GM19025 (cell line): ENCODE data around the gene LRRC4B.
"Not testable (repeated sequence)": the region's sequence is repeated elsewhere in the genome, so short reads cannot be mapped to it uniquely, and the experiment has no call there.

Source experiments
- ATAC-seq: cut with Tn5 transposase; IDR thresholded peaks from one replicate; pipeline ENCODE4 v1.9.1; 2021; ENCODE audit warnings: mild to moderate bottlenecking, low read depth, moderate library complexity; ENCODE audit not compliant: unreplicated experiment

LRRC4B gene, protein sequence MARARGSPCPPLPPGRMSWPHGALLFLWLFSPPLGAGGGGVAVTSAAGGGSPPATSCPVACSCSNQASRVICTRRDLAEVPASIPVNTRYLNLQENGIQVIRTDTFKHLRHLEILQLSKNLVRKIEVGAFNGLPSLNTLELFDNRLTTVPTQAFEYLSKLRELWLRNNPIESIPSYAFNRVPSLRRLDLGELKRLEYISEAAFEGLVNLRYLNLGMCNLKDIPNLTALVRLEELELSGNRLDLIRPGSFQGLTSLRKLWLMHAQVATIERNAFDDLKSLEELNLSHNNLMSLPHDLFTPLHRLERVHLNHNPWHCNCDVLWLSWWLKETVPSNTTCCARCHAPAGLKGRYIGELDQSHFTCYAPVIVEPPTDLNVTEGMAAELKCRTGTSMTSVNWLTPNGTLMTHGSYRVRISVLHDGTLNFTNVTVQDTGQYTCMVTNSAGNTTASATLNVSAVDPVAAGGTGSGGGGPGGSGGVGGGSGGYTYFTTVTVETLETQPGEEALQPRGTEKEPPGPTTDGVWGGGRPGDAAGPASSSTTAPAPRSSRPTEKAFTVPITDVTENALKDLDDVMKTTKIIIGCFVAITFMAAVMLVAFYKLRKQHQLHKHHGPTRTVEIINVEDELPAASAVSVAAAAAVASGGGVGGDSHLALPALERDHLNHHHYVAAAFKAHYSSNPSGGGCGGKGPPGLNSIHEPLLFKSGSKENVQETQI

DNA sequence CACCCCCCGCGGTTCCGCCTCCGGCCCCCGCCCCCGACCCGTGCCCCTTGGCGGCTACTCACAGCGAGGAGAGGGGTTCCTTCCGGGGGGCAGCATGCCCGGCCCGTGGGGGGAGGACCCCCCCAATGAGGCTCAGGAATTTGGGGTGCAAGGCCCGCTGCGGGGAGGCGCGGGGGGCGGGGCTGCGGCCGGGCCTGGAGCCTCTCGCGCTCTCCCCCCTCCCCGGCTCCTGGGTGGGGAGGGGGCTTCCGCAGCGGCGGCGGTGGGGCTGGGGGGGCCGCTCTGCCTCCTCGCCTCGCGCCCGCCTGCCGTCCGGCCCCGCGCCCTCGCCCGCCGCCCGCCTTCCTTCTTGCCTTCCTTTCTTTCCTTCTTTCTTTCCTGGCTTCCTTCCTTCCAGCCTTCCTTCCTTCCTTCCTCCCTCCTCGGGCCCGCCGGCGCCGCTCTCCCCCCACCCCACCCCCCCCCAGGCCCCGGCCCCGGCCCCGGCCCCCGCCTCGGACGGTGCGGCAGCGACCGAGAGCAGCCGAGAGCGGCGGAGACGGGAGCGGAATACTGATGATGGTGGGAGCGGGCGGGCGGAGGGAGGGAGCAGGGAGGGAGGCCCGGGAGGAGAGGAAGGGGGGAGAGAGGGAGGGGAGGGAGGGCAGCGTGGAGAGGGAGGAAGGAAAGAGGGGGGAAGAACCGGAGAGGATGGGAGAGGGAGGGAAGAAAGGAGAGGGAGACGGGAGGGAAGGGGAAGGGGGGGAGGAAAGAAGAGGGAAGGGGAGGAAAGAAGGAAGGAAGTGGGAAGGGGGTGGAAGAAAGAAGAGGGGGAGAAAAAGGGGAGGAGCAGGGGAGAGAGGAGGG, at the start of gene LRRC4B:
LRRC4B (minus strand) TSS at position 554 of the 846 bp plus-strand sequence. CDS start 19,597 bp downstream, outside the sequence.
- ATAC-seq = no peak

DNA sequence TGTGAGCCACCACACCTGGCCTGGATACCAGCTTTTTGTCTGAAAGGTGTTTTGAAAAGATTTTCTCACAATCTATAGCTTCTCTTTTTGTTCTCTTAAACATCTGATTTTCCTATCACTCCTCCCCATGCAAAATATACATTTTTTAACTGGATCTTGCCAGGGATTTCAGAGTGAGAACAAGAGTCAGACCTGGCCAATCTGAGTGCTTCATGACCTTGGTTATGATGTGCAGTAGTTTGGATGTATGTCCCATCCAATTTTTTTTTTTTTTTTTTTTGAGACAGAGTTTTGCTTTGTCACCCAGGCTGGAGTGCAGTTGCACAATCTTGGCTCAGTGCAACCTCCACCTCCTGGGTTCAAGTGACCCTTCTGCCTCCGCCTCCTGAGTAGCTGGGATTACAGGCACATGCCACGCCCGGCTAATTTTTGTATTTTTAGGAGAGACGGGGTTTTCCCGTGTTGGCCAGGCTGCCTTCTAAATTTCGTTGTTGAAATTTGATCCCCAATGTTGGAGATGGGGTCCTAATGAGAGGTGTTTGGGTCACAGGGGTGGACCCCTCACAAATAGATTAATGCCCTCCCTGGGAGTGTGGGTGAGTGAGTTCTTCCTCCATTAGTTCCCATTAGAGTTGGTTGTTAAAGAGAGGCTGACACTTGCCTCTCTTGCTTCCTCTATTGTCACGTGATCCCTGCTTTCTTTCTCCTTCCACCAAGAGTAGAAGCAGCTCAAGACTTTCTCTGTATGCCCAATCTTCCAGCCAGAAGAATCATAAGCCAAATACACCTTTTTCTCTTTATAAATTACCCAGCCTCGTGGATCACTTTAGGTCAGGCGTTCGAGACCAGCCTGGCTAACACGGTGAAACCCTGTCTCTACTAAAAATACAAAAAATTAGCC, 44.5 kb upstream of the LRRC4B start:
- not testable (repeated sequence) for ATAC-seq

DNA sequence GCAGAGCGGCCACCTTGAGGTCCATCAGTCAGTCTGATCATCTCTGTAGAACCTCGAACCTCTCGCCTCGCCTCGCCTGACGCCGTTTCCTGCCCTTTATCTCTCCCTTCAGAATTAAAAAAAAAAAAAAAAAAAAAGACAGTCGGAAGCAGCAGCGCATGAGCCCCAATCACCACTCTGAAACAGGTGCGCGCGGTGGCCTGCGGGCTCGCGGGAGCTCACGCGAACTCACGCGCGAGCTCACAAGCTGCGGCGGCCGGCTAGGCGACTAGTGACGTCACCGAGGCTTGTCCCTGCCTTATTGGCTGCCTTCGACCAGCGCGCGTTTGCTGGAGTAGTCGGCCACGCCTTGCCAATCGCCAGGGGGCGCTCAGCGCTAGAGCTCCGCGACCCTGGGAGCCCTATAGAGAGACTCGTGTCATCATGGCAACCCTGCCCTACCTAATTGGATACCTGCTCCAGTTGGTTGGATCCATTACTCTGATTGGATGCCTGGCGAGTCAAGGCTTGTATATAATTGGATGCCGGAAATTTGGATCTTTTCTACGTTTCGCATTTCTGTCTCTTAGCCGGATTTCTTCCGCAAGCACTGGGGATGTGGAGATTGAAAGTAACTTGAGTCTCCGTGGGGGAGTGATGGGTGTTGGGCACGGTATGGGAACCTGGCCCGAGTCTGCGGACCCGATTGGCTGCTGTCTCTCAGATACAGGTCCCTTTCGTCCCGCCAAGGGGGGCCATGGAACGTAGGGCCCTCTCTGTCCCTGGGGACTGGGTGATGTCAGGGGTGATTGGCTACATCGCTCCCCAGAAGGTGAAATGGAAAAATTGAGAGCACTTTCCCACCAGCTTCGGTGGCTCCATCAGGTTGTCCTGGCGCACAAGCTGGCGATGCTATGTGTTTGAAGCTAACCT, 39.9 kb upstream of the LRRC4B start:
- ATAC-seq = no peak

DNA sequence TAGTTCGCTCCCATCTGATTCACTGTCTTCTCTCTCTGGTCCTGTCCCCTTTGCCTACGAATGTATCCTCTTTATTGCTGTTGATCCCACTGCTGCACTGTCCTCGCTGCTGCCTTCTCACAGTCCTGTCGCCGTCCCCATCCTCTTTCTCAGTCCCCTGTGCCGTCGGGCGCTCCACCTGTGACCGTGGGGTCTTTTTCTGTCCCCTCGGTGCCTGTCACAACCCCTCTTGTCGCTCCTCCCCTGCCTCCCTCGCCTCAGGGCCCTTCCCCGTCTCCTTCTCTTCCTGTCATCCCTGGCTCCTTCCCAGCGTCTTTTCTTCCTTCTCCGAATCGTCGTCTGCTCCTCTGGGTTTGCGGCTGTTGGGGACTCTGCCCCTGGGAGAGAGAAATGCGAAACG, 39.2 kb upstream of the LRRC4B start:
- ATAC-seq = no peak

DNA sequence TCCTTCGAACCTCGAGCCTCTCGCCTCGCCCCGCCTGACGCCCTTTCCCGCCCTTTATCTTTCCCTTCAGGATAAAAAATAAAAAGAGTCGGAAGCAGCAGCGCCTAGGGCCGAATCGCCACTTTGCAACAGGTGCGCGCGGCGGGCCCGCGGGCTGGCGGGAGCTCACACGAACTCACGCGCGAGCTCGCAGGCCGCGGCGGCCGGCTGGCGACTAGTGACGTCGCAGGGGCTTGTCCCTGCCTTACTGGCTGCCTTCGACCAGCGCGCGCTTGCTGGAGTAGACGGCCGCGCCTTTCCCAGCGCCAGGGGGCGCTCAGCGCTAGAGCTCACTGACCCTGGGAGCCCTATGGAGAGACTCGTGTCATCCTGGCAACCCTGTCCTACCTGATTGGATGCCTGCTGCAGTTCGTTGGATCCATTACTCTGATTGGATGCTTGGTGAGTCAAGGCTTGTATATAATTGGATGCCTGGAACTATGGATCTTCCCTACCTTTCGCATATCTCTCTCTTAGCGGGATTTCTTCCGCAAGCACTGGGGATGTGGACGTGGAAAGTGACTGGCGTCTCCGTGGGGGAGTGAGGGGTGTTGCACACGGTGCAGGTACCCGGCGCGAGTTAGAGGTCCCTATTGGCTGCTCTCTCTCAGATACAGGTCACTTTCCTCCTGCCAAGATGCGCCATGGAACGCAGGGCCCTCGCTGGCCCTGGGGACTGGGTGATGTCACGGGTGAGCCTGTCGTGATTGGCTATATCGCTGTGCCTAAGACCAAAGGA, 38.0 kb upstream of the LRRC4B start:
- not testable (repeated sequence) for ATAC-seq

- ATAC-seq = not testable (repeated sequence)
Measured at GRCh38 chr19:50604264-50605073, 36.2 kb upstream of the LRRC4B start.

DNA sequence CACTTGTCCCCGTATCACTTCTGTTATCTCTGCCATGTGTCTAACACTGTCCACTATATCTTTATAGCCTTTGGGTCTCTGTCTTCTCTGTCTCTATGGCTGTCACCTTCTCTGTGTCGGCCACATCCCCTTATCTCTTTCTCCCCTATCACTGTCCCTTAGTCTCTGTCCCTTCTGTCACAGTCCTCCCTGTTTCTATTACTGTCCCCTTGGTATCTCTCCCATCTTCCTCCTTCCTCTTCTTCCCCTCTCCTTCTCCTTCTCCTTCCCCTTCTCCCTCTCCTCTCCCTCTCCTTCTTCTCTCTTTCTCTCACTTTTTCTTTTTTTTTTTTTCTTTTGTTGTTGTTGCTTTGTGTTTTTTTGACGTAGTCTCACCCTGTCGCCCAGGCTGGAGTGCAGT, 34.7 kb upstream of the LRRC4B start:
- no peak for ATAC-seq

- no peak for ATAC-seq
Measured at GRCh38 chr19:50602496-50602895, 34.3 kb upstream of the LRRC4B start.

DNA sequence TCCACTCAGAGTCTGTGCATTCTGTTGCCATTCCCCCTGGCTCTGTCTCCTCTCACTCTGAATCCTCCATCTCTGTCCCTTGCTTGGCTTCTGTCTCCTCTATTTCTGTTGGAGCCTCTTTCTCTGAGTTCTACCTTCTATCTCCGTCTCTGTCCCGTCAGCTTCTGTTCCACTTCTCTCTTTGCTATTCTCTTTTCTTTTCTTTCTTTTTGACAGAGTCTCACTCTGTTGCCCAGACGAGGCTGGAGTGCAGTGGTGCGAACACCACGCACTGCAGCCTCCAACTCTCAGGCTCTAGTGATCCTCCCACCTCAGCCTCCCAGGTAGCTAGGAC, 33.8 kb upstream of the LRRC4B start:
- no peak for ATAC-seq

- no peak for ATAC-seq
Measured at GRCh38 chr19:50601407-50602088, 33.3 kb upstream of the LRRC4B start.

- ATAC-seq = no peak
Measured at GRCh38 chr19:50599427-50599826, 31.2 kb upstream of the LRRC4B start.

DNA sequence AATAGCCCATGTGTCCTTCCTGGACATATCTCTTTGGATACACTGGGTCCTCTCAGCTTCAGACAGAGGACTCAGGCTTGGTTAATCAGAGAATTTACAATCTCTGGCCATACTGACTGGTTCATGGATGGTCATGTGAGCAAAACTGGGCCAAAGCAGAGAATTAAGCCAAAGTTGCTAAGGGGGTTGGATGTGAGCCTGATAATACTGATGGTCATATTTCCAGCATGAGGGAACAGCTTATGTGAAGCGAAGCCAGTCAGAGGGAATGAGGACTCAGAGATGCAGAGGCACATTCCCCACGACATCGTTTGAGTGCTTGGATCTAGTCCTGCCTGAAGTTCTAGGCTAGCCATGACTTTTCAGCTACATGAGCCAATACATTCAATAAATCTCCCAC, 22.0 kb upstream of the LRRC4B start:
- ATAC-seq = no peak

DNA sequence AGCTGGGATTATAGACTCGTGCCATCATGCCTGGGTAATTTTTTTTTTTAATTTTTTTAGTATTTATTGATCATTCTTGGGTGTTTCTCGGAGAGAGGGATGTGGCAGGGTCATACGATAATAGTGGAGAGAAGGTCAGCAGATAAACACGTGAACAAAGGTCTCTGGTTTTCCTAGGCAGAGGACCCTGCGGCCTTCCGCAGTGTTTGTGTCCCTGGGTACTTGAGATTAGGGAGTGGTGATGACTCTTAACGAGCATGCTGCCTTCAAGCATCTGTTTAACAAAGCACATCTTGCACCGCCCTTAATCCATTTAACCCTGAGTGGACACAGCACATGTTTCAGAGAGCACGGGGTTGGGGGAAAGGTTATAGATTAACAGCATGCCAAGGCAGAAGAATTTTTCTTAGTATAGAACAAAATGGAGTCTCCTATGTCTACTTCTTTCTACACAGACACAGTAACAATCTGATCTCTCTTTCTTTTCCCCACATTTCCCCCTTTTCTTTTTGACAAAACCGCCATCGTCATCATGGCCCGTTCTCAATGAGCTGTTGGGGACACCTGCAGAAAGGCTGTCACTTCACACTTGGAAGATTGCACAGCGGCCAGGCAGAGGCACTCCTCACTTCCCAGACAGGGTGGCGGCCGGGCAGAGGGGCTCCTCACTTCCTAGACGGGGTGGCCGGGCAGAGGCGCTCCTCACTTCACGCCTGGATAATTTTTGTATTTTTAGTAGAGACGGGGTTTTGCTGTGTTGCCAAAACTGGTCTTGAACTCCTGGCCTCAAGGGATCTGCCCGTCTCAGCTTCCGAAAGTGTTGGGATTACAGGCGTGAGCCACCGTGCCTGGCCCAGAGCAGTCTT, 13.8 kb upstream of the LRRC4B start:
- ATAC-seq = not testable (repeated sequence)

GRCh38 chr19:50580970-50581634, 12.9 kb upstream of the LRRC4B start:
- ATAC-seq = no peak

GRCh38 chr19:50580240-50580639, 12.0 kb upstream of the LRRC4B start:
- no peak for ATAC-seq
